Spinal cord (tissue), 10 donors: ENCODE data around the gene MINDY1. TPM values are rescaled to one million over a fixed set of nuclear protein-coding genes. Genes with fewer than 3 reads are reported as not detected.

Source experiments
- DNase-seq, 6 donors: peaks; one replicate each; pipeline versions ENCODE4 v3.0.0 to v3.0.0-alpha.2; 2013 to 2015; ENCODE audit warnings: low spot score in 6 of 6, low read depth in 4 of 6
- H3K27ac ChIP-seq: one replicate; pipeline ENCODE4 v1.5.1; 2013; ENCODE audit warnings: low read depth, low read length, control low read depth
- H3K27me3 ChIP-seq: one replicate; pipeline ENCODE4 v1.6.1; 2013; ENCODE audit warnings: low read length; ENCODE audit not compliant: control insufficient read depth, insufficient read depth
- H3K36me3 ChIP-seq: one replicate; pipeline ENCODE4 v1.6.1; 2013; ENCODE audit warnings: low read length; ENCODE audit not compliant: control insufficient read depth, insufficient read depth
- H3K4me1 ChIP-seq: one replicate; pipeline ENCODE4 v1.6.1; 2013; ENCODE audit warnings: low read length; ENCODE audit not compliant: control insufficient read depth, insufficient read depth
- H3K4me3 ChIP-seq: one replicate; pipeline ENCODE4 v1.5.1; 2013; ENCODE audit warnings: low read depth, low read length, control low read depth
- H3K9me3 ChIP-seq: one replicate; pipeline ENCODE4 v1.6.1; 2013; ENCODE audit warnings: low read length; ENCODE audit not compliant: control insufficient read depth, insufficient read depth
- WGBS: methylation state at CpG from one replicate; pipeline ENCODE4 v1.1.5; 2013; ENCODE audit warnings: missing lambda C conversion rate; ENCODE audit not compliant: insufficient coverage; 5-methylcytosine and 5-hydroxymethylcytosine counted together
- polyA plus RNA-seq, 2 donors: library from polyadenylated mRNA; unstranded; fragments of 120-200 nt; gene quantifications; one replicate each; pipeline ENCODE4 v1.2.1, GENCODE V29; 2013; ENCODE audit not compliant: insufficient read length in 2 of 2
- total RNA-seq, 2 donors: library from RNA; depleted of rRNA in 1 of 2; stranded (reverse); fragments of 120-200 nt in 1 of 2; fragments of >200 nt in 1 of 2; gene quantifications; one replicate each; pipeline versions ENCODE4 v1.2.3 to v1.2.4, GENCODE V29; 2013 to 2014
- donor health status: healthy.

MINDY1 gene
- total and polyA plus RNA-seq, 4 donors: 21.9 to 48.1 (median 42.9) TPM

DNA sequence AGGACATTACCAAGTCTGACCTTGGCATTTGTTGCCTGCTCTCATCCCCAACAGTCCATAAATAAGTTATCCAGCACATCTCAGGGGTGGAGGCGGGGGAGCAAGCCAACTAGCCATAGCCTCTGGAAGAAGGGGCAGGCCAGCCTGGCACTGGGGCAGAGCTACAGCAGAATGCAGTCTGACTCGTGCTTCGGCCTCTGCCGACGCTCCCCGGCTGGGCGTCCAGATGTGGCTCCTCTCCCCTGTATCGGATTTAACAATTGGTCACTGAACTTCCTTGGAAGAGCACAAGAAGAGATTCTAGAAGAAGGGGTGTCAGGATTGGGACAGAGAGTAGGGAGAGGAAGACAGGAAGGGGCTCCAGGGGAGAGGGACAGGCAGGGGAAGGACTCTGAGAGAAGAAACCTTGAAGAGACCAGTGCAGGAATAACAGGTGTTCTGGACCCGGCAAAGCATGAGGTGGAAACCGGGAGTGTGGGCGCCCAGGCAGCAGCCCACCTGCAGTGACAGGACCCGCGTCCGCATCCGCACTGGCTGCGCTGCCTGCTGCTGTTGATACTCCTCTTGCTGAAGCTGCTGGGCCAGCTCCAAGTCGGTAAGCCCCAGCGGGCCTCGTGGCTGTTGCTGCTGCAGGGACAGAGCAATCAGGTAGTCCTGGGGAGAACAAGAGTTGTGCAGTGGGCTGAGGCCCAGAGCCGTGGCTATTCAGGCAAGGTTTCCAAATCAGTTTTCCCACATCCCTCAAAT is 9.4 kb downstream of the MINDY1 start:
- peaks cover 41% of the 10 kb centered on the region for H3K36me3 ChIP-seq
- no peaks in the 10 kb centered on the region for H3K9me3 ChIP-seq
- H3K4me1 ChIP-seq: peaks cover 7% of the 10 kb centered on the region
- H3K27me3 ChIP-seq: no peaks in the 10 kb centered on the region
- no peak overlapping the region for H3K27ac ChIP-seq
- no peak for DNase-seq
- H3K4me3 ChIP-seq: no peak overlapping the region
- WGBS: 92% methylated on average over 19 of the region's 20 CpGs

DNA sequence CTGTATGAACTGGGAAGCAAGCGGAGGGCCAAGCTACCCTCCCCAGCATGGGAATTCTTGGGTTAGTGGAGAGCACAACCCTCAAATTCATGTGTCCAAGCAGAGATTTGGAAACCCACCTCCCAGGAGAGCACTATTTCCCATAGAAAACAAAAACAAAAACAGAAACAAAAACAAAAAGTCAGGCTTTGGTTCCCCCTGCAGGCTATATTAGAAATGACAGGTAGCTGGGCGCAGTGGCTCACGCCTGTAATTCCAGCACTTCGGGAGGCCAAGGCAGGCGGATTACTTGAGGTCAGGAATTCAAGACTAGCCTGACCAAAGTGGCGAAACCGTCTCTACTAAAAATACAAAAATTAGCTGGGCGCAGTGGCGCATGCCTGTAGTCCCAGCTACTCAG is 10.8 kb downstream of the MINDY1 start:
- WGBS: 26% methylated on average over 8 of the region's 9 CpGs
- H3K4me3 ChIP-seq: no peak overlapping the region
- peaks cover 4% of the 10 kb centered on the region for H3K4me1 ChIP-seq
- no peaks in the 10 kb centered on the region for H3K9me3 ChIP-seq
- peak in 2 of 6 donors; percentile 63 to 84 for DNase-seq
- no peak overlapping the region for H3K27ac ChIP-seq
- H3K36me3 ChIP-seq: peaks cover 31% of the 10 kb centered on the region
- no peaks in the 10 kb centered on the region for H3K27me3 ChIP-seq

DNA sequence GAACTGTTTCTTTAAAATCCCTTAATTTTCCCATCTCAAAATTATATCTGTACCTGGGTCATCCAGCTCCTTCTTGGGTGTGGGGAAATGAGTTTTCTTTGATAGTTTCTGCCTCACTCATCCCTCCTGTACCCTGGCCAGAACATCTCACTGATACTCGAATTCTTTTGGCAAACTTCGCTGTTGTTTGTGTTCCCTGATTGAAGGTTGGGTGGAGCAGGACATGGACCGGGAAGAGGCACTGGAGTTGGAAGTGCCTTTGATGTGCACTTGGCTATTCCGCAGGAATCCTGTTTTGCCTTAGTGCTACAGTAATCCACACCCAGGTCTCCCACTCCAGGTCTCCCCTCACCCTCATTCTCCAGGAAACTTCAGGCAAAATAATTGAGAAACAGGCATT is 11.2 kb downstream of the MINDY1 start:
- no peak overlapping the region for H3K4me3 ChIP-seq
- H3K36me3 ChIP-seq: peaks cover 27% of the 10 kb centered on the region
- no peak for DNase-seq
- H3K27ac ChIP-seq: no peak overlapping the region
- H3K9me3 ChIP-seq: no peaks in the 10 kb centered on the region
- H3K4me1 ChIP-seq: peaks cover 4% of the 10 kb centered on the region
- H3K27me3 ChIP-seq: no peaks in the 10 kb centered on the region
- WGBS: no CpG with 5 or more reads among the region's 4 CpGs

DNA sequence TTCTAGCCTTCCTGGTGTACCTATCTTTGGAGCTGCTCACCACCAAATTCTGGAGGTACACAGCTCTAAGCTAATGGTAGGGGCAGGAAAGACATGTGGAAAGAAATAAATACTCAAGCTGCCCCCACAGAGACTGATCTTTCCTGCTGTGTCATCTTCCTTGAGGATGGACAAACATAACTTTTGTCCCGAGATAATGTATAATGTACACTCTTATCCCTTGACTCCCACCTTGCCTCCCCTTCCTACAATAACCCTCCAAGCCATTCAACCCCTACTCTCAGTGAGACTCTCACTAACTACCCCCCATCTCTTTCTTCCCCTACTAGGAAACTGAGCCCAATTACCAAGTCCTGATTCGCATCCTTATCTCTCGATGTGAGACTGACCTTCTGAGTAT is 12.5 kb downstream of the MINDY1 start:
- Histone ChIP-seq H3K4me1 (peaks cover 3% of the 10 kb centered on the region), H3K4me3 (no peak overlapping the region), H3K9me3 (no peaks in the 10 kb centered on the region), H3K27ac (no peak overlapping the region), H3K27me3 (no peaks in the 10 kb centered on the region), H3K36me3 (peaks cover 25% of the 10 kb centered on the region)
- no peak for DNase-seq
- 90% methylated on average over 2 of the region's 3 CpGs for WGBS

DNA sequence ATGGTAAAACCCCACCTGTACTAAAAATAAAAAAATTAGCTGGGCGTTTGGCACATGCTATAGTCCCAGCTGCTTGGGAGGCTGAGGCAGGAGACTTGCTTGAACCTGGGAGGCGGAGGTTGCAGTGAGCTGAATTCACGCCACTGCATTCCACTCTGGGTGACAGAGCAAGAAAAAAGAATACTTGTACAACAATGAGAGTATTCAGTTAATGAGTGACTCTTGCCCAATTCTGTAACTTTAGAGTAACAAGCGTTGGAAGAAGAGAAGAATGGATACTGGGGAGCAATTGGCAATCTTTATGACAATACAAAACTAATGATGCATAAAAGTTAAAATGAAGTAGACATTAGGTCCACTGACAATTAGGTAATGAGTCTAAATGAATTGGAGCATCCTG is 14.1 kb downstream of the MINDY1 start:
- WGBS: 60% methylated on average over 2 of the region's 4 CpGs
- H3K27me3 ChIP-seq: no peaks in the 10 kb centered on the region
- H3K4me3 ChIP-seq: no peak overlapping the region
- H3K36me3 ChIP-seq: peaks cover 12% of the 10 kb centered on the region
- no peak for DNase-seq
- H3K9me3 ChIP-seq: no peaks in the 10 kb centered on the region
- H3K27ac ChIP-seq: no peak overlapping the region
- no peaks in the 10 kb centered on the region for H3K4me1 ChIP-seq

DNA sequence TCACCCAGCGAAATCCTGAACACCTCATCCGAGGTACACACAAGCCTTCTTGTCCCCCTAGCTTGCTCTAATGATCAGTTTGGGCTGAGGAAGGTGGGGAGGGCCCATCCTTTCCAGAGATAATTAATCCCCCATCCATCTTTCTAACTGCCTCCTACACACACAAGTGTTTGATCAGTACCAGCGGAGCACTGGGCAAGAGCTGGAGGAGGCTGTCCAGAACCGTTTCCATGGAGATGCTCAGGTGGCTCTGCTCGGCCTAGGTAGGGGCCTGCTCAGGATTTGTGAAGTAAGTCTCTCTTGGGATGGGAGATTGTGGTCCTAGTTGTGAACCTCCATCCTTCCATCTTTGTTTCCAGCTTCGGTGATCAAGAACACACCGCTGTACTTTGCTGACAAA is 18.8 kb downstream of the MINDY1 start:
- Histone ChIP-seq H3K27me3 (no peaks in the 10 kb centered on the region), H3K27ac (no peak overlapping the region), H3K4me3 (no peak overlapping the region), H3K36me3 (no peaks in the 10 kb centered on the region), H3K9me3 (no peaks in the 10 kb centered on the region), H3K4me1 (no peaks in the 10 kb centered on the region)
- no CpG with 5 or more reads among the region's 7 CpGs for WGBS
- DNase-seq: peak in 1 of 6 donors; percentile 4

DNA sequence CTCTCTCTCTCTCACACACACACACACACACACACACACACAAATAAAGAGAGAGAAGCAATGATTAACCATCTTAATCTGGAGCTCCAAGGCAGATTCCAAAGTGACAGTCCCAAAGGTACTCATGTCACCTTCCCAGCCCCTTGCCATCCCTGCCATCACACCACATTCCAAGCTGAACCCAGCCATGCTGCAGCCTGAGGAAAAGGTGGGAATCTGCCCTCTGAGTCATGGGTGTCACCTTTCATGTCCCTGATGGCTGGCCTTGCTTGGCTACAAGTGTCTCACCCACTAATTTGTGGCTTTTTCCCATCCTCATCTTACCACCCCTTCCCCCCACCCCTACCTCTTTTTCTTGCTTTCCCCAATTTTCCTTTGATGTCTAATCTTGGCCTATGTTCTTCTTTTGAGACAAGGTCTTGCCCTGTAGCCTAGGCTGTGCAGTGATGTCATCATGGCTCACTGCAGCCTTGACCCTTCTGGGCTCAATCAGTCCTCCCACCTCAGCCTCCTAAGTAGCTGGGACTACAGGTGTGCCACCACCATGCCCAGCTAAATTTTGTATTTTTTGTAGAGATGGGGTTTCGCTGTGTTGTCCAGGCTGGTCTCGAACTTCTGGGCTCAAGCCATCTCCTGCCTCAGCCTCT is 21.4 kb downstream of the MINDY1 start:
- no peaks in the 10 kb centered on the region for H3K9me3 ChIP-seq
- no peak overlapping the region for H3K27ac ChIP-seq
- H3K4me1 ChIP-seq: peaks cover 4% of the 10 kb centered on the region
- H3K36me3 ChIP-seq: no peaks in the 10 kb centered on the region
- H3K4me3 ChIP-seq: no peak overlapping the region
- 80% methylated on average over 1 of the region's 2 CpGs for WGBS
- no peaks in the 10 kb centered on the region for H3K27me3 ChIP-seq
- DNase-seq: no peak

DNA sequence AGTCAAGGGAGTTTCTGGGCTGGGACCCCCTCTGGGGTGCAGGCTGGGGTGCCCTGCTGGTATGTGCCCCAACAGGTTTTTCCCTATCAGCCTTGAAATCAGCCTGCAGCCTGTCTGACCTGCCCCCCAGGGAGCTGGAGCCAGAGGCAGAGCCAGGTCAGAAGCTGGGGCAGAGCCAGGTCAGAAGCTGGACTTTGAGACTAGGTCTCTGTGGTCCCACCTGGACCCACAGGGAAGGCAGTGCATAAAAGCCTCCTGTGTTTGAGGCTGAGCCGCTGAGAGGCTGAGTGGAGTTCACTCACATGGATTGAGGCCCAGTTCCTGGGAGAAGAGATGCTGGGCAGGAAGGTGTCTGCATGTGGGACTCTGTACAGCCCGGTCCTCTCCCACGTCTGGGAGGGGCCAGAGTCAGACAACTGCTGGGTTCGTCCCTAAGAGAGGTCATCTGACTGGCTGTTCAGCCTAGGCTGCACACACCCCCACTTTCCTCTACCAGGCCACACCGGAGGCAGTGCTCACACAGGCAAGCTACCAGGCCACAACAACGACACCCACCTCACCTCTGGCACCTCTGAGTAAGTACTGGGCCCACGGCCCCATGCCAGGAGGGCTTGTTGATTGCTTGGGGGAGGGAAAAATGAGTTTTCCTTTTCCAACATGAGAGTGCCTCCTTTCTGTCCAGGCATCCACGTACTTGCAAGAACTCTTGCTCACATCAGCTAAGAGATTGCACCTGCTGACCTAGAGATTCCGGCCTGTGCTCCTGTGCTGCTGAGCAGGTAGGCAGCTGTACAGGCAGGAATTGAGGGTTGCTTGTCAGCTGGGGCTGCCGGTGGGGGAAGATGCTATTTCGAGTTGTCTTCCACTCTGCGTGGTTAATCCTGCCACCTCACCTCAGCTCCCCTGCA is 24.6 kb downstream of the MINDY1 start, which contains the start of gene ANXA9:
TSS of gene ANXA9 (plus strand) at position 488 of the 908 bp plus-strand sequence. CDS start 814 bp downstream, outside the sequence.
- 52% methylated on average over 7 of the region's 12 CpGs for WGBS
- H3K9me3 ChIP-seq: no peaks in the 10 kb centered on the region
- no peak within 1 kb of the TSS for H3K4me3 ChIP-seq
- no peak within 1 kb of the TSS for H3K27ac ChIP-seq
- no peaks in the 10 kb centered on the region for H3K36me3 ChIP-seq
- no peak for DNase-seq
- no peaks in the 10 kb centered on the region for H3K27me3 ChIP-seq
- peaks cover 17% of the 10 kb centered on the region for H3K4me1 ChIP-seq

DNA sequence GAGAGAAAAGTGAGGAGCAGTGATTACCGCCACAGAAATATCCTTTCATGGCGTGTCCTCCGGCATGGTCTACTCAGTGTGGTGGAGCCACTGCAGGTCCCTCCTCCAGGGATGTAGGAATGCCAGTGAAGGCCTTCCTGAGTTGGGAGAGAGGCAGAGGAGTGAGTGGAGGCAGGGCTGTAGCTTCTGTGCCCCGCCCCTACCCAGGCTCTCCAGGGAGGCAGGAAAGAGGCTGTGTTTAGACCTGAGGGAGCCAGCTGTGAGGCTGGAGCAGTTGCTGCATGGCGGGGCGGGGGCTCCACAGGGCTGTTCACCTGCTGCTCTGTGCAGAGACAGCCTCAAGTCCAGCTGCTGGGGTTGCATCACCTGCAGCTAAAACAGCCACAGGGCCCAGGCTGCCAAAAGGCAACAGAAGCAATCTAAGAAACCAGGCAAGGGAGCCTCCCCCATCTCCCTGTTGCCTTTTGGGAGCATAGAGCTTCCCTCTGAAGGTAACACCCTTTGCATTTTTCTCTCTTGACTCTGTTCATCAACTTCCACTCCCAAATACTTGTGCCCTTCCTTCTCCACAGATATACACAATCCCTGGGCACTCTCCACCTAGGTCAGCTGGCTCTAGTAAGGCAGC is 25.4 kb downstream of the MINDY1 start:
- Histone ChIP-seq H3K27me3 (no peaks in the 10 kb centered on the region), H3K36me3 (no peaks in the 10 kb centered on the region), H3K4me1 (peaks cover 17% of the 10 kb centered on the region), H3K9me3 (no peaks in the 10 kb centered on the region), H3K4me3 (no peak overlapping the region), H3K27ac (no peak overlapping the region)
- no peak for DNase-seq
- WGBS: 64% methylated on average over 6 of the region's 6 CpGs
